Panc1 (cell line): ENCODE results near the gene ZC3H10. TPM values are rescaled to one million over a fixed set of nuclear protein-coding genes. Genes with fewer than 3 reads are reported as not detected.

Experiments
- ATAC-seq: fragments of 200-7000 bp; cut with Tn5 transposase; 2 replicates; pipeline ENCODE4 v1.9.1; 2020; ENCODE audit warnings: mild to moderate bottlenecking, moderate library complexity
- BruUV-seq: library from RNA; stranded (reverse); fragments of 400-500 nt; replicated peaks from 2 replicates; lab custom pipeline; 2021; lab: Mats Ljungman, UMichigan
- CTCF ChIA-PET: fragments of 300-600 bp; sonication (Branson Sonifier 250); formaldehyde crosslinking; loops from one replicate; lab custom pipeline; 2022; ENCODE audit warnings: antibody characterized with exemption; lab: Charles Lee
- POLR2A ChIA-PET: fragments of 300-600 bp; sonication (Branson Sonifier 250); formaldehyde crosslinking; loops from one replicate; lab custom pipeline; 2022; ENCODE audit warnings: antibody characterized with exemption; lab: Charles Lee
- DNase-seq: peaks from one replicate; pipeline ENCODE4 v3.0.0-alpha.2; 2010; ENCODE audit warnings: low read depth, low spot score
- H3K27ac ChIP-seq: 2 replicates; pipeline ENCODE4 v1.5.1; 2011; ENCODE audit warnings: mild to moderate bottlenecking, low read length, inconsistent platforms
- H3K27me3 ChIP-seq: fragments of 200-500 bp; sonication (Bioruptor generic); 2 replicates; pipeline ENCODE4 v1.6.0; 2014; ENCODE audit warnings: low read length, inconsistent platforms; ENCODE audit not compliant: control insufficient read depth, insufficient read depth
- H3K36me3 ChIP-seq: fragments of 200-500 bp; sonication (Bioruptor generic); 2 replicates; pipeline ENCODE4 v1.5.1; 2014; ENCODE audit warnings: inconsistent platforms, mild to moderate bottlenecking, low read length, moderate library complexity; ENCODE audit not compliant: control insufficient read depth, insufficient read depth
- H3K4me1 ChIP-seq: 2 replicates; pipeline ENCODE4 v1.5.1; 2011; ENCODE audit warnings: inconsistent platforms, mild to moderate bottlenecking, low read length, moderate library complexity; ENCODE audit not compliant: control insufficient read depth, insufficient read depth
- H3K4me3 ChIP-seq, 2 experiments: 2 replicates each; pipeline ENCODE4 v1.5.1; 2011 to 2012; ENCODE audit warnings: low read depth in 2 of 2, low read length in 2 of 2, mild to moderate bottlenecking in 2 of 2, inconsistent platforms in 1 of 2, moderate library complexity in 1 of 2
- H3K9me3 ChIP-seq: fragments of 200-500 bp; sonication (Bioruptor generic); 2 replicates; pipeline ENCODE4 v1.5.1; 2014; ENCODE audit warnings: low read depth, mild to moderate bottlenecking, inconsistent platforms, low read length, moderate library complexity; ENCODE audit not compliant: control insufficient read depth, insufficient read depth
- CTCF ChIP-seq: fragments of 450-650 bp; IDR thresholded peaks from 2 replicates; pipeline ENCODE4 v1.5.1; 2017; ENCODE audit warnings: mild to moderate bottlenecking
- POLR2AphosphoS5 ChIP-seq: IDR thresholded peaks from 2 replicates; pipeline ENCODE4 v1.6.1; 2012; ENCODE audit warnings: mild to moderate bottlenecking, low read depth, low read length, moderate library complexity
- REST ChIP-seq, 2 experiments: IDR thresholded peaks; 2 replicates each; pipeline ENCODE4 v1.6.1; 2011 to 2012; ENCODE audit warnings: low read depth in 2 of 2, control low read depth in 1 of 2, low read length in 1 of 2, mild to moderate bottlenecking in 1 of 2, moderate library complexity in 1 of 2; ENCODE audit not compliant: insufficient read depth in 1 of 2
- SIN3A ChIP-seq: IDR thresholded peaks from 2 replicates; pipeline ENCODE4 v1.6.1; 2012; ENCODE audit warnings: low read depth, mild to moderate bottlenecking, low read length, moderate library complexity, borderline replicate concordance; ENCODE audit not compliant: insufficient read depth
- TCF7L2 ChIP-seq: IDR thresholded peaks from 2 replicates; pipeline ENCODE4 v1.6.1; 2011; ENCODE audit warnings: mild to moderate bottlenecking, low read depth, low read length, inconsistent platforms
- in situ Hi-C: cut with HindIII; loops from 2 replicates; pipeline ENCODE4 v1.10.0; 2016; ENCODE audit warnings: low sequenced_read_pairs, low pct_unique_long_range_greater_than_20kb
- intact Hi-C: fragments of 100-400 bp; cut with micrococcal nuclease; formaldehyde crosslinking; loops from one replicate; pipeline ENCODE4 v1.10.0; 2022; ENCODE audit not compliant: unreplicated experiment
- total RNA-seq: library from RNA; stranded (reverse); gene quantifications from one replicate; pipeline ENCODE4 v1.2.1, GENCODE V29; 2021; ENCODE audit not compliant: unreplicated experiment

Gene ZC3H10
- total RNA-seq, 1 experiment from 2014 or later, result 6.0 TPM

- H3K4me3 ChIP-seq, result no peak overlapping the region; a peak in 1 of 4 replicates
- H3K36me3 ChIP-seq, result peaks cover 18% of the 10 kb centered on the region
- no peak for TF ChIP-seq POLR2AphosphoS5
- TF ChIP-seq TCF7L2, result no peak
- TF ChIP-seq SIN3A, result no peak
- no peak for TF ChIP-seq REST (IDR thresholded peaks at IDR 0.05; ENCODE audit: insufficient read depth in 1 of 2, low read depth in 2 of 2, low read length in 1 of 2)
- TF ChIP-seq CTCF, result no peak
- POLR2A ChIA-PET, result no interaction called here
- no peak overlapping the region for H3K27ac ChIP-seq
- no peaks in the 10 kb centered on the region for H3K27me3 ChIP-seq
- no peak for DNase-seq
- CTCF ChIA-PET, result no interaction called here
- H3K4me1 ChIP-seq, result peaks cover 28% of the 10 kb centered on the region
- H3K9me3 ChIP-seq, result no peaks in the 10 kb centered on the region
- in situ Hi-C loops (no loop called here), intact Hi-C loops (no loop called here)
- no peak for ATAC-seq
- BruUV-seq, result no TSS peak
Observed at GRCh38 chr12:56130876-56131275, 12.8 kb downstream of the ZC3H10 start.

GRCh38 chr12:56134897-56135296 lies 16.8 kb downstream of the ZC3H10 start:
- H3K27me3 ChIP-seq, result no peaks in the 10 kb centered on the region
- H3K9me3 ChIP-seq, result no peaks in the 10 kb centered on the region
- ChIA-PET CTCF (no interaction called here), POLR2A (no interaction called here)
- ATAC-seq (no peak), DNase-seq (no peak)
- no peak for TF ChIP-seq REST (IDR thresholded peaks at IDR 0.05; ENCODE audit: insufficient read depth in 1 of 2, low read depth in 2 of 2, low read length in 1 of 2)
- no peak for TF ChIP-seq CTCF
- TF ChIP-seq SIN3A, result no peak
- no peak for TF ChIP-seq TCF7L2
- no peak for TF ChIP-seq POLR2AphosphoS5
- no peak overlapping the region for H3K27ac ChIP-seq
- peaks cover 16% of the 10 kb centered on the region for H3K36me3 ChIP-seq
- intact Hi-C loops (no loop called here), in situ Hi-C loops (no loop called here)
- no TSS peak for BruUV-seq
- H3K4me1 ChIP-seq, result peaks cover 6% of the 10 kb centered on the region; the same call in 1 of the 2 replicates
- no peak overlapping the region for H3K4me3 ChIP-seq
